ENCODE measurements around the gene THBS4. TPM values are rescaled to one million over a fixed set of nuclear protein-coding genes. Genes with fewer than 3 reads are reported as not detected.

THBS4 gene
- total and polyA plus RNA-seq, 10 of the 15 experiments (the other 5 are each of a cell fraction or from before 2014, with no cell fraction given): 0.31 to 1.7 (median 0.75) TPM

GRCh38 chr5:79990598-79991507 is 44.3 kb upstream of the THBS4 start, which contains the start of gene MTX3 (continued):
- TF ChIP-seq CEBPZ (IDR thresholded peaks at IDR 0.05; ENCODE audit: low read depth, low read length) (no peak), MYB (IDR thresholded peaks at IDR 0.05; ENCODE audit: borderline replicate concordance, low read depth, low read length) (no peak), PKNOX1 (IDR thresholded peaks at IDR 0.05) (peak; percentile 11; the same call in 1 of the 2 replicates), USF2 (IDR thresholded peaks at IDR 0.05; ENCODE audit: borderline replicate concordance, low read depth, low read length) (no peak; the same call in 1 of the 2 replicates), ZNF384 (IDR thresholded peaks at IDR 0.05; ENCODE audit: borderline replicate concordance, low read depth, low read length) (no peak), KLF5 (IDR thresholded peaks at IDR 0.05; ENCODE audit: partially characterized antibody) (peak; percentile 64), NR2C2 (IDR thresholded peaks at IDR 0.05; ENCODE audit: borderline replicate concordance, control insufficient read depth, insufficient read length, low read depth) (peak; percentile 61), BACH1 (IDR thresholded peaks at IDR 0.05; ENCODE audit: borderline replicate concordance) (no peak), TCF12 (IDR thresholded peaks at IDR 0.05; ENCODE audit: low read depth, low read length) (no peak), ZNF592 (IDR thresholded peaks at IDR 0.05) (no peak), MYC (IDR thresholded peaks at IDR 0.05; ENCODE audit: insufficient read depth, insufficient read length, insufficient replicate concordance, low read length, severe bottlenecking) (no peak), TCF3 (IDR thresholded peaks at IDR 0.05; ENCODE audit: borderline replicate concordance, insufficient read depth, low read depth, low read length) (no peak), GABPA (IDR thresholded peaks at IDR 0.05; ENCODE audit: low read depth) (peak; percentile 98), ZBED1 (IDR thresholded peaks at IDR 0.05; ENCODE audit: borderline replicate concordance) (no peak), RAD21 (IDR thresholded peaks at IDR 0.05; ENCODE audit: insufficient read depth, low read depth, low read length) (no peak), NFIC (IDR thresholded peaks at IDR 0.05; ENCODE audit: low read depth, low read length) (no peak), HSF1 (IDR thresholded peaks at IDR 0.05; ENCODE audit: low read depth, low read length) (no peak)

All from GM12878 (cell line).